ENCODE results near the gene ITPR1. TPM values are rescaled to one million over a fixed set of nuclear protein-coding genes. Genes with fewer than 3 reads are reported as not detected.

ITPR1 gene
- polyA plus RNA-seq, 1 of the 3 experiments (the other 2 are of a cell fraction) = 5.9 TPM

DNA sequence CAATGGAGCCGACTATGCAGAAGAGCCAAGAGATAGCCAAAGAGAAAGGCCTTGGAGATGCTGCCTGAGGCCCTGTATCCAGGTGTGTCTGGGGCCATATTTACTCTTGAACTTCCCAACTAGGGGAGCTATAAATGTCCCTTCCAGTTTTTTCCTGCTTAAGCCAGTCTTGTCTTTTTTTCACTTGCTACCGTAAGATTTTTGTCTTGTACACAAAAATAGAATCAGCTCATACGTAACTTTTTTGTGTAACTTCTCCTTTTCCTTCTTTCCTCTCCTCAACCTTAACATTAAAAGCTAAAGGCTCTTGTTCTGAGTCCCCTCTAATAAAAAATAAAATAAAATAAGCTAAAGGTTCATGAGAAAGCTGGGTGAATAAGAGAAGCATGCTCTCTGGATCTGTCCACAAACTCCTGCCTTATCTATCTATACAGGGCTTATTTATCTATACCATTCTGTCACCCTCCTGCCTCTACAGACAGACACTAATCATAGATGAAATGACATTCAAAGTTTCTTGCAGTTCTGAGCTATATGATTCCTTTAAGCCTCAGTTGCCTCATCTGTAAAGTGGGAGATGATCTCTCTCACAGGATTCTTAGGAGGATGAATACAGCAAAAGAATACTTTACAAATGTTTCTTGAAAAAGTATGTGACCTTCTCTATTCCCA, 30.6 kb upstream of the ITPR1 start:
- Histone ChIP-seq H3K36me3 (replicated peaks in 1 of 2; ENCODE audit: control insufficient read depth in 1 of 2, insufficient read depth in 2 of 2, low read length in 1 of 2) (no peaks in the 10 kb centered on the region), H3K27me3 (ENCODE audit: insufficient read depth) (no peaks in the 10 kb centered on the region), H3K79me2 (ENCODE audit: insufficient read depth) (peaks cover 18% of the 10 kb centered on the region), H4K20me1 (ENCODE audit: insufficient read depth) (no peaks in the 10 kb centered on the region), H3K4me3 (ENCODE audit: low read depth in 2 of 2, low read length in 1 of 2) (no peak overlapping the region), H3K4me1 (ENCODE audit: control insufficient read depth in 1 of 2, insufficient read depth in 2 of 2, low read depth in 1 of 2, low read length in 1 of 2) (peaks cover 0 to 4% of the 10 kb centered on the region in 2 experiments; a peak in 1 of 4 replicates), H2AFZ (ENCODE audit: low read depth) (no peak overlapping the region), H3F3A (replicated peaks; ENCODE audit: insufficient read depth) (peaks cover 6% of the 10 kb centered on the region), H3K9me2 (no peaks in the 10 kb centered on the region), H3K4me2 (no peak overlapping the region), H3K9me3 (no peaks in the 10 kb centered on the region), H3K9ac (no peak overlapping the region), H3K27ac (ENCODE audit: low read depth in 2 of 2, low read length in 1 of 2) (no peak overlapping the region)
- WGBS (ENCODE audit: low lambda C conversion rate) = 99% methylated on average over 3 of the region's 3 CpGs
- POLR2A ChIA-PET = interaction anchor here (0.7 kb wide), 1 partner anchor 42 kb away, joined by 3 read pairs; no protein-coding TSS in a partner anchor
- TF ChIP-seq, protein P1, sequence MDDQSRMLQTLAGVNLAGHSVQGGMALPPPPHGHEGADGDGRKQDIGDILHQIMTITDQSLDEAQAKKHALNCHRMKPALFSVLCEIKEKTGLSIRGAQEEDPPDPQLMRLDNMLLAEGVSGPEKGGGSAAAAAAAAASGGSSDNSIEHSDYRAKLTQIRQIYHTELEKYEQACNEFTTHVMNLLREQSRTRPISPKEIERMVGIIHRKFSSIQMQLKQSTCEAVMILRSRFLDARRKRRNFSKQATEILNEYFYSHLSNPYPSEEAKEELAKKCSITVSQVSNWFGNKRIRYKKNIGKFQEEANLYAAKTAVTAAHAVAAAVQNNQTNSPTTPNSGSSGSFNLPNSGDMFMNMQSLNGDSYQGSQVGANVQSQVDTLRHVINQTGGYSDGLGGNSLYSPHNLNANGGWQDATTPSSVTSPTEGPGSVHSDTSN (IDR thresholded peaks at IDR 0.05) = no peak
- TF ChIP-seq, protein P2, sequence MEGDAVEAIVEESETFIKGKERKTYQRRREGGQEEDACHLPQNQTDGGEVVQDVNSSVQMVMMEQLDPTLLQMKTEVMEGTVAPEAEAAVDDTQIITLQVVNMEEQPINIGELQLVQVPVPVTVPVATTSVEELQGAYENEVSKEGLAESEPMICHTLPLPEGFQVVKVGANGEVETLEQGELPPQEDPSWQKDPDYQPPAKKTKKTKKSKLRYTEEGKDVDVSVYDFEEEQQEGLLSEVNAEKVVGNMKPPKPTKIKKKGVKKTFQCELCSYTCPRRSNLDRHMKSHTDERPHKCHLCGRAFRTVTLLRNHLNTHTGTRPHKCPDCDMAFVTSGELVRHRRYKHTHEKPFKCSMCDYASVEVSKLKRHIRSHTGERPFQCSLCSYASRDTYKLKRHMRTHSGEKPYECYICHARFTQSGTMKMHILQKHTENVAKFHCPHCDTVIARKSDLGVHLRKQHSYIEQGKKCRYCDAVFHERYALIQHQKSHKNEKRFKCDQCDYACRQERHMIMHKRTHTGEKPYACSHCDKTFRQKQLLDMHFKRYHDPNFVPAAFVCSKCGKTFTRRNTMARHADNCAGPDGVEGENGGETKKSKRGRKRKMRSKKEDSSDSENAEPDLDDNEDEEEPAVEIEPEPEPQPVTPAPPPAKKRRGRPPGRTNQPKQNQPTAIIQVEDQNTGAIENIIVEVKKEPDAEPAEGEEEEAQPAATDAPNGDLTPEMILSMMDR (IDR thresholded peaks at IDR 0.05) = no peak
- TF ChIP-seq REST (IDR thresholded peaks at IDR 0.05; ENCODE audit: low read depth, low read length) = no peak
- TF ChIP-seq, protein P3, sequence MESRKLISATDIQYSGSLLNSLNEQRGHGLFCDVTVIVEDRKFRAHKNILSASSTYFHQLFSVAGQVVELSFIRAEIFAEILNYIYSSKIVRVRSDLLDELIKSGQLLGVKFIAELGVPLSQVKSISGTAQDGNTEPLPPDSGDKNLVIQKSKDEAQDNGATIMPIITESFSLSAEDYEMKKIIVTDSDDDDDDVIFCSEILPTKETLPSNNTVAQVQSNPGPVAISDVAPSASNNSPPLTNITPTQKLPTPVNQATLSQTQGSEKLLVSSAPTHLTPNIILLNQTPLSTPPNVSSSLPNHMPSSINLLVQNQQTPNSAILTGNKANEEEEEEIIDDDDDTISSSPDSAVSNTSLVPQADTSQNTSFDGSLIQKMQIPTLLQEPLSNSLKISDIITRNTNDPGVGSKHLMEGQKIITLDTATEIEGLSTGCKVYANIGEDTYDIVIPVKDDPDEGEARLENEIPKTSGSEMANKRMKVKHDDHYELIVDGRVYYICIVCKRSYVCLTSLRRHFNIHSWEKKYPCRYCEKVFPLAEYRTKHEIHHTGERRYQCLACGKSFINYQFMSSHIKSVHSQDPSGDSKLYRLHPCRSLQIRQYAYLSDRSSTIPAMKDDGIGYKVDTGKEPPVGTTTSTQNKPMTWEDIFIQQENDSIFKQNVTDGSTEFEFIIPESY (IDR thresholded peaks at IDR 0.05; ENCODE audit: borderline replicate concordance, low read depth) = no peak
- no peak for TF ChIP-seq RFX5 (IDR thresholded peaks at IDR 0.05; ENCODE audit: low read length)
- TF ChIP-seq TEAD4 (IDR thresholded peaks at IDR 0.05; ENCODE audit: borderline replicate concordance, insufficient read depth) = no peak
- TF ChIP-seq ELF1 (IDR thresholded peaks at IDR 0.05) = no peak
- TF ChIP-seq SMC3 (IDR thresholded peaks at IDR 0.05; ENCODE audit: low read depth, low read length) = no peak
- no peak for TF ChIP-seq NRF1 (IDR thresholded peaks at IDR 0.05; ENCODE audit: low read depth, low read length)
- TF ChIP-seq USF2 (IDR thresholded peaks at IDR 0.05; ENCODE audit: borderline replicate concordance, low read depth, low read length) = no peak
- no peak for TF ChIP-seq IRF3 (IDR thresholded peaks at IDR 0.05; ENCODE audit: low read depth, low read length)
- TF ChIP-seq FOXM1 (IDR thresholded peaks at IDR 0.05; ENCODE audit: low read depth) = no peak
- TF ChIP-seq POLR2AphosphoS5 (IDR thresholded peaks at IDR 0.05; ENCODE audit: low read depth, low read length) = no peak
- no peak for TF ChIP-seq RXRA (IDR thresholded peaks at IDR 0.05; ENCODE audit: borderline replicate concordance, low read depth)
- no peak for TF ChIP-seq GABPA (IDR thresholded peaks at IDR 0.05; ENCODE audit: low read depth)
- no peak for TF ChIP-seq SIN3A (IDR thresholded peaks at IDR 0.05; ENCODE audit: borderline replicate concordance, low read depth, low read length)
- TF ChIP-seq JUND (IDR thresholded peaks at IDR 0.05) = no peak
- no peak for TF ChIP-seq RCOR1 (IDR thresholded peaks at IDR 0.05; ENCODE audit: low read length)
- TF ChIP-seq CHD2 (IDR thresholded peaks at IDR 0.05; ENCODE audit: low read length, partially characterized antibody) = no peak
- TF ChIP-seq TAF1 (IDR thresholded peaks at IDR 0.05; ENCODE audit: borderline replicate concordance, low read depth, low read length) = no peak
- DNase-seq = no peak
- CTCF ChIA-PET = interaction anchor here (1.3 kb wide), 1 partner anchor 112 kb away, joined by 3 read pairs; no protein-coding TSS in a partner anchor

Data from SK-N-SH (cell line).